CD4-positive, alpha-beta T cell treated with Interleukin-17A for 1 hour (primary cell): ENCODE results near the gene TP63.
"Not testable (repeated sequence)": the region's sequence is repeated elsewhere in the genome, so short reads cannot be mapped to it uniquely, and the experiment has no call there.

ENCODE experiments used
- DNase-seq: peaks from one replicate; pipeline ENCODE4 v3.0.0-alpha.2; 2020

The TP63 gene

DNA sequence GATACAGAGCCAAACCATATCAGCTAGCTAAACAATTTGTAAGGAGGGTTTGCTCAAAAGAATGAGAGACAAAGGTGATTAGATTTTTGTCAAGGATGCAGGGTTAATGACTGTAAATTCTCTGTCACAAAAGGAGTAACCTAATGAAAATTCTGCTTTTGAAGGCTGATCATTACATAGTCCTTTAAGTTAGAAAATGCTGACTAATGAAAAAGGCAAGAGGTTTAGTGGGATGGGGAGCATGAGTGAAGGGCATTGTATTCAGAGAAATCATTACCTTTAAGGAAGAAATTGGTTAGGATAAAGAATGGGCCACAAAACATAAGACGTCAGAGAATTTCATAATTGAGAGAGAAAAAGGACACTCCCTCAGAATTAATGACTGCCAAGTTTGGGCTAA is 97.7 kb downstream of the TP63 start:
- no peak for DNase-seq

DNA sequence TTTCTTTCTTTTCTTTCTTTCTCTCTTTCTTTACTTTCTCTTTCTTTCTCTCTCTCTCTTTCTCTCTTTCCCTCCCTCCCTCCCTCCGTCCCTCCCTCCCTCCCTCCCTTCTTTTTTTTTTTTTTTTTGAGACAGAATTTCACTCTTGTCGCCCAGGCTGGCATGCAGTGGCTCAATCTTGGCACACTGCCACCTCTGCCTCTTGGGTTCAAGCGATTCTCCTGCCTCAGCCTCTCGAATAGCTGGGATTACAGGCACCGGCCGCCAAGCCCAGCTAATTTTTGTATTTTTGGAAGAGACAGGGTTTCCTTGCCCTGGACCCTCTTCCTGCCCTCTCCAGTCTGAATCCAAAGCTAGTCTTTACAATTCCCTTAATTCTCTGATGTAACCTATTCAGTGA is 102.9 kb downstream of the TP63 start:
- DNase-seq: no peak

DNA sequence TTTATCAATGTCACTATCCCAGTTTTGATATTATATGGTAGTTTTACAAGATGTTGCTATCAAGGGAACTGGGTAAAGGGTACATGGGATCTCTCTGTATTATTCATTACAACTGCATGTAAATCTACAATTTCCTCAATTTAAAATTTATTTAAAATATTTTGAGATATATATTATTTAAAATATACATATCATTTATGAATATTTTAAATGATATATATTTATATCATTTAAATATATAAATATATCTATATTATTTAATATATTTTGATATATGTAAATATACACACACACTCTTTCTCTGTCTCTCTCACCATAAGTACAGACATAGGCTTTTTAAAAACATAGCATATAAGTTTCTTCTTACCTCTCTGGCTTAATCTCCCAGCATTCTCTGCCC is 104.7 kb downstream of the TP63 start:
- no peak for DNase-seq

DNA sequence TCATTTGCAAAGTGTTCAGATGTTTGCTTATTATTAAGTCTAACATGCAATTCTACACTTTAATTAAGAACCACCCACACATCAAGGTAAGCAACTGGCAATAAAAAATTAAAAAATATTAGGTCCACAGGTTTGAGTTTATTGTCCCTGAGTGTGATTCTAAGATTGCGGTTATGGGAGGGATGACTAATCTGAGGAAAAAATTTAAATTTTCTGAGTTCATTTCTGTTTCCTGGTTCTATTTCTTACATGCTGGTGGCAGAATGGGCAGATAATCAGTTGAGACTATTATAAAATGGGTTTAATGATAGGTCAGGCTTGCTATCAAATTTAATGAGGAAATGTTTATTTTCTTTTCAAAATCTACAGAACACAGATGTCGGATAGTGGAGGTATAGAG is 105.9 kb downstream of the TP63 start:
- no peak for DNase-seq

DNA sequence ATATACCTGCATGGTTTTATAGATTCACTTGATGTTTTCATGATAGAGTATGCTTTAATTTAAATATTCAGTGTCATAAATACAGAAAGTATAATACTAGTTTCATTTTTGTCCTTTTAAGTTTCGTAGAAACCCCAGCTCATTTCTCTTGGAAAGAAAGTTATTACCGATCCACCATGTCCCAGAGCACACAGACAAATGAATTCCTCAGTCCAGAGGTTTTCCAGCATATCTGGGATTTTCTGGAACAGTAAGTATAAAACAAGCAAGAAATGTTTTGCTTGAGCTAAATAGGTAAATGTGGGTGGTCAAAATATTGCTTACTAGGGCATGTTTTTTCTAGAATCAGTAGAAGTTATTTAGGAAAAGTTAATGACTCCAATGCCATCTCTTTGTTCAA is 106.4 kb downstream of the TP63 start:
- no peak for DNase-seq

DNA sequence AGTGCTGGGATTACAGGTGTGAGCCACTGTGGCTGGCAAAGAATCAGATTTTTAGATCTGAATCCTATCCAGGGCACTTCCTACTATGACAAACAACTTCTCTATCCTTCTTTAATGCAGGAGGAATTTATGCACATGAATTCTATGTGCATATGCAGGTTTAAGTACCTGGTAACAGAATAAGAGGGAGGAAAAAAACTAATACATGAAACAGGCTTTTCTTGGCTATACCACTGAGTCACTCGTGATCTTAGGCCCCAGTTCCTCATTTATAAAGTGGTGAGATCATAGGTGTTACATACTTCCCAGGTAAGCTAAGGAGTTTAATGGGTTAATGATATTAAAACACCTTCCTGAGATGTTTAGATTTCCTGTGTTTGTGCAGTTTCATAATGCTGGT is 108.2 kb downstream of the TP63 start:
- no peak for DNase-seq

DNA sequence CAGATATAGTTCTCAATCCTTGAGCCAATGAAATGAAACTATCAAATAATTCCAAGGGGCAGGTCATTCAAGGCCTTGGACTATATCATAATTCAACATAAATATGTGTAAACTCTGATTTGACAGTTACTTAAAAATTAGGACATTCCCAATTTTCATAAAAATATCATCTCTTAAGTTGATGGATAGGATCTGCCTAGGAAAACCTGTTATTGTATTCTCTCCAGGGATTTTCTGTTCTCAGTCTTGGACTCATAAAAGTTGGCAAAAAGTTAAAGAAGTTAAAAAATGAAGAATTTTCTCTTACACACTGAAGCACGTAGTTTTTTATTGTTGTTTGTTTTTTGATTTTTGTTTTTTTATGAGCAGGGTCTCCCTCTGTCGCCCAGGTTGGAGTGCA is 109.0 kb downstream of the TP63 start:
- no peak for DNase-seq

DNA sequence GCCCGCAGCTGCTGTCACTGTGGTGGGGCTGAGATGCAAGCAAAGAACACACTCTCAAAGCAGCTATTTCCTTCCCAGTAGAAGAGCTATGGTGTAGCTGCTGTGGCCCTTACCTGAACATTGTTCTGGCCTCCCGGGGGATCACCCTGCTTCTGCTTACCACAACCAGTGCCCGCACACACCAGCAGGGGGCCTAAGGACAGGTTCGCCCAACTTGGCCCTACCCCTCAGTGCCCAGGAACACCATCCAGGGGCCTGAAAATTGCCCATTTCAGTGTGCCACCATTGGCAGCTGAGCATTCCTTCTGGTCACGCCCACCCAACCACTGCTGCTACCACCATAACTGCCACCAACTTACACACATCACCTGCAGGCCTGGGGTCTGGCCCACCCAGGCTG is 113.0 kb downstream of the TP63 start:
- no peak for DNase-seq

DNA sequence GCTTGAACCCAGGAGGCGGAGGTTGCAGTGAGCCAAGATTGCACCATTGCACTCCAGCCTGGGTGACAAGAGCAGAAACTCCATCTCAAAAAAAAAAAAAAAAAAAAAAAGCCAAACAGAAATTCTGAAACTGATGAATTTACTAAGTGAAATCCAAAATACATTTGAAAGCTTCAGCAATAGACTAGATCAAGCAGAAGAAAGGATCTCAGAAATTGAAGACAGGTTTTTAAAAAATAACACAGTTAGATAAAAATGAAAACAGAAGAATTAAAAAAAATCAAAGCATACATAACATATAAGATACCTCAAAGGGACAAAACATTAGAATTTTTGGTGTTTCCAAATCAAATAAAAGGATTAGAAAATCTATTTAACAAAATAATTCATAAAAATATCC is 114.4 kb downstream of the TP63 start:
- DNase-seq: no peak

DNA sequence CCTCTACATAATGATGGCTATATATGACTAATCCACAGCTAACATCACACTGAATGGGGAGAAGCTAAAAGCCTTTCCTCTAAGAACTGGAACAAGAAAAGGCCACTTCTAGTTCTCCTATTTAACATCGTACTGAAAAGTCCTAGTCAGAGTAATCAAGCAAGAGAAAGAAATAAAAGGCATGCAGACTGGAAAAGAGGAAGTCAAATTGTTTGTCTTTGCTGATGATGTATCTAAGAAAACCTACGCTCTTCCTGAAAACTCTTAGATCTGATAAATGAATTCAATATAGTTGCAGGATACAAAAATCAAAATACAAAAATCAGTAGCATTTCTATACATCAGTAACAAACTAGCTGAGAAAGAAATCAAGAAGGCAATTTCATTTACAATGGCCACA is 116.9 kb downstream of the TP63 start:
- no peak for DNase-seq

DNA sequence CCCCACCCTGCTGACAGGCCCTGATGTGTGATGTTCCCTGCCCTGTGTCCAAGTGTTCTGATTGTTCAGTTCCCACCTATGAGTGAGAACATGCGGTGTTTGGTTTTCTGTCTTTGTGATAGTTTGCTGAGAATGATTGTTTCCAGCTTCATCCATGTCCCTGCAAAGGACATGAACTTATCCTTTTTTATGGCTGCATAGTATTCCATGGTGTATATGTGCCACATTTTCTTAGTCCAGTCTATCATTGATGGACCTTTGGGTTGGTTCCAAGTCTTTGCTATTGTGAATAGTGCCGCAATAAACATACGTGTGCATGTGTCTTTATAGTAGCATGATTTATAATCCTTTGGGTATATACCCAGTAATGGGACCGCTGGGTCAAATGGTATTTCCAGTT is 119.8 kb downstream of the TP63 start:
- DNase-seq: not testable (repeated sequence)

DNA sequence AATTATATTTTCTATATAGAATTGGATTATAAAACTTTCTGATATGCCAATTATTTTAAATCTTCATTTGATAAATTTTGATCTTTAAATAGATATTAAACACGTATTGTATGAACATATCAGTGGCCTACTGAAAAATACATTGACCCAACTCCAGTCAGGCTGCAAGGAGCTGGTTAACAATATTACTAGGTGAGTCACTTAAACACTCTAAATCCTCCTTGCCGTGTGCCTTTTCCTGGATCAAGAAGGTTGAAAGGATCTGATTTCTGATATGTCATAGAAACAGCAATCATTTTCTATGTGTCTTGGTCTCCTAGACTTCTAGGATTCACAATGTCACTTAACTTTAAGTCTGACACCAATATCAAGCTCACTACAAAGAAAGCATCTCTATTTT is 123.2 kb downstream of the TP63 start:
- DNase-seq: no peak

DNA sequence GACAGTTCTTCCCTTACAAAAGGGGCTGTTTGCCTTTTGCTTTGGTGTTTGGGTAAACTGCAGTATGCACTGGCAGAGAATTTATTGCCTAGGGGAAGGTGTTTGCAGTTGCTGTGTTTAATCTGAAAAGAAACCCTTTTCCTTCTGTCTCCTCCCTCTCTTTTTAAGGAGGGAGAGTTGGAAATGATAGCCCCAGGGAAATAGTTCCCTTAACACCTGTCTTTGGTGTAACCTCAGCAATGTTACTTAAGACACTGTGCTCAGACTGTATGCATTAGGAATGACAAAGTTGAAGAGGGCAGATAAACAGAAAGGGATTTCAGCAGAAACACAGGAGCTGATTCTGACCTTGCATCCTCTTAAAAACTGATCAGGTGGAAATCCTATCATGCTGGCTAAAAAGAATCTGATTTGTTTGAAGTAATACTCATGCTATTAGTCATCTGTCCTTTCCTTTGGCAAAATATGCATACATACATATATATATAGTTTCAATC is 125.4 kb downstream of the TP63 start:
- DNase-seq: no peak

DNA sequence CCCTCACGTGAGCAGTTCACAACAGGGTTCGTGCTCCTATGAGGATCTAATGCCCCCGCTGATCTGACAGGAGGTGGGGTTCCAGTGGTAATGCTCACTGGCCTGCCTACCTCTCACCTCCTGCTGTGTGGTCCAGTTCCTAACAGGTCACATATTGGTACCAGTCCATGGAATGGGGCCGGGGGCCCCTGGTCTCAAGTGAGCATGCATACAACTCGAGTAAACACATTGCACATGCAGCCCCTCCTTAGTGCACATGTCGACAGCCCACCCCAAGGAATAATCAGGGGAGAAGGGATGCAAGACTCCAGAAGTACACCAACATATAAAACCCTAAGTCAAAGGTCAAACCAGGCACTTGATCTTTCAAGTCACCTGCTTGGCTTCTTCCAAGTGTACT is 127.0 kb downstream of the TP63 start:
- no peak for DNase-seq

DNA sequence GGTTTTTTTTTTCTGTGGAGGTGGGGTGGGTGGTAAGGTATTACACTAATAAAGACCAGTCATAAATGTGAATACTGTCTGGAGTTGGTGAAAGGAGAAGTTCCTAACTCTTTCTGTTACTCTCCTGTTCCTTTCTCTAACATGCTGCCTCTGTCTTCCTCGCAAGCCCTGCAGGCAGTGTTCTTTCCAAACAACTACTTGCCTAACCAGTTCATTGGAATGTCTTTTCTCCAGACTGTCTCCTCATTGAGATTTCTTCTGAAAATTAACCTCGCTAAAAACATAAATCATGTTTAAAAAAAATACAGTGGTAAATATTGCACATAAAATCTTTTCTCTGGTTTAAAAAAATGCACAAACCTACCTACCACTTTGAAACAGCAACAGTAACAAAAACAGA is 135.2 kb downstream of the TP63 start:
- no peak for DNase-seq

DNA sequence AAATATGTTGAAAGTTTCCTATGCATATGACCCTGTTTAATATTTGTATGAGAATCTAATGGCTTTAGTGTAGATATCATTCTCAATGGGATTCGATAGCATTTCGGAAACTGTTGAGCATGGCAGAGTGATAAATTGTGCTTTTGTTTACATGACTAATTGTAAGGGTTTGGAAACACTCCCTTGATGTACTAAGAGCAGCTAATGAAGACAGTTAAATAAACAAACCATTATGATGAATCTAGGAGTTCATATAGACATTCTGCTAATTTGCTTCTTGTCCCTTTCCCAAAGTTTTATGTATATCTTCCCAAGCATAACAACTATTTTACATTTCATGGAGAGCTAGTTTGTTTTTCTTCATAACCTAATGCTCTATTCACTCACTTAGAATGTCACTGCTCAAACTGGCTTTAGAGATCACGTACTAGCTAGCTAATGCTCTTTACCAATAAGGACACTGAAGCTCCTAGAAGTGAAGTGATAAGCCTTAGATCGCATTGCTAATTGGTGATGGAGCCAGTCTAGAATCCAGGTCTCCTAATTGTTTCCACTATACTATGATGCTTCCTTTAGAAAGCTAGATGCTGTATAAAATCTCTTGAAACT is 140.8 kb downstream of the TP63 start:
- DNase-seq: no peak

DNA sequence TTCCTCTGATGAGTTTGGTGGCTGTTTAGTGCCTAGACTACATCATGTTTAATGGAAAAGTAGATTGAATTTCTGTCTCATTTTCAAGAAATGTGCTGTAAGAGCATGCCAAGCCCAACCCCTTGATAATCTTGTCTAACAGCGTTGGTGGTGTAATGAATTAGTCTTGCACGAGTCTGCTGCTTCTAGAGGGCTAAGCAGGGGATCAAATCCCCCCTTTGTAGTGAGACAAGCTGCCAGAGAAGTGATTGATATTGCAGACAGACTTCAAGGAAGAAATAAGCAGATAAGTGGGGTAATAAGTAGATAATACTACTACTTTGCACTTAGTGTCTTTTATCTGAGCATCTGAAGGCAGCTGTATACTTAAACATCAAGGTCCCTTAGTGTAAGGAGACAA is 141.4 kb downstream of the TP63 start:
- DNase-seq: no peak

DNA sequence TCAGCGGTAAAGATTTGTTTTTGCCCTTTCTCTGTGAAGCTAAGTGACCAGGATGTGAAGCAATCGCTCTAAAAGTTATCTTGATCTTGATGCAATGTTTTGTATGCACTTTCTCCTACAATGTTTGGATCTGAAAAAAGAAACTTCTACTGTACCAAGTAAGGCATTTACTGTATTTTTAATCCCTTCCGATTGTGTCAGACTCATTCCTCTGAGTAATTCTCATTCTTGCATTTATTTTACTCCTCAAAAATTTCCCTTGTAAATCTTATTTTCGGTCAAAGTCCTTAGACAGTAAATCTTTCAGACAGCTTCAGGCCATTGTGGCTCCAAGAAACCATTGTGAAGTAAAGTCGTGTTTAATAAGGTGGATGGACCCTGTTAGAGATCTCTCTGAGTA is 141.9 kb downstream of the TP63 start:
- no peak for DNase-seq

DNA sequence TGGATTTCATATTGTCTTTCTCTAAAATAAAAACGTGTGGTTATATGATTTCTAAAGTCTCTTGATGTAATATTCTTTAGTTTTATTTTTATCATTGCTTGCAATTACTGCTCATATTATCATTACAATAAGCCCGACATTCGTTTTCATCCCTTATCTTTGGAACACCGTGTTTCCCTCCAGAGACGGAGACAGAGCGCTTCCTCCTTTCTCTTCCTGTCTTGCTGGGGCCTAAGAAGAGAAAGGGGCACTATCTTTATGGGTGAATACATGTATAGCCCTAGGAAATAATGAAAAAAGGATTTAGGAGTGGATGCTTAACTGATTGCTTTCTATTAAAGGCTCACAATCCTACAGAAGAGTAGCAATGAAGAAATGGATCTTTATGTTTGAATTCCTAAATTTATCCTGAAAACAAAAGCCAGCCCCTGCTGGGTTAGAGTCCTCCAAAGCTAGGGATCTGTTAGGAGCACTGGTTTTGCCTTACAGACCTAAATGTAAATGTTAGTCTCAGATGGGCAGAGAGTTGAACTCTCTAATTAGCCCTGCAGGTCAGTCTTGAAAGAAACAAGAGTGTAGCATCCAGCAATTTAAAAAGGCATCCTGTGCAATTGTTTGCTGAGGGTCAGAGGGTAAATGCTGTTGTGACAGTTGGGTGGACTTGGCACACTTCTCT is 145.1 kb downstream of the TP63 start:
- DNase-seq: no peak

DNA sequence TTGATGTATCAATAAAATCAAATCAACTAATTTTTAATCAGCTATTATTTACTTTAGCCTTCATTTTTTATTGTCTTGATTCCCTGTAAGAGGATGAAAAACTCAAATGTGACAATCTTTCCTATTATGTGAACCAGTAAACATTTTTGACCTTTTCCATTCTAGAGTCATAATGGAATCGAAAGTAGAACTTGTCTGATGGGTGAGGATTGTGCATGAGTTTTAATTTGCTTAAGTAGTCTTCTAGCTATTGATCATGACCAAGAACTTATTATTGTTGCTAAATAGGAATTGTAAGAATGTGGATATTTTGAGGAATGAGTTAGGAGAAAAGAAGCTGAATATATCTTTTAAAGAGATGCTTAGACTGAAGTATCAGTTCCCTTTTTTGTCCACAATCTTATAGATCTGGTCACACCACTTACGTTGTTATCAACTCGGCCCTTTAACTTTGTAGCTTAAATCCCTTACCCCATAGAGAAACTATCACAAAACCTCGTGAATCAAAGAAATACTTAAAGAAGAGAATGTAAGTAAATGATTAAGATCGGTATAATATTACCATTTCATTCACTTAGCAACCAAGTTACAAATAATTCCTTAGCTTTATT is 147.3 kb downstream of the TP63 start:
- no peak for DNase-seq

DNA sequence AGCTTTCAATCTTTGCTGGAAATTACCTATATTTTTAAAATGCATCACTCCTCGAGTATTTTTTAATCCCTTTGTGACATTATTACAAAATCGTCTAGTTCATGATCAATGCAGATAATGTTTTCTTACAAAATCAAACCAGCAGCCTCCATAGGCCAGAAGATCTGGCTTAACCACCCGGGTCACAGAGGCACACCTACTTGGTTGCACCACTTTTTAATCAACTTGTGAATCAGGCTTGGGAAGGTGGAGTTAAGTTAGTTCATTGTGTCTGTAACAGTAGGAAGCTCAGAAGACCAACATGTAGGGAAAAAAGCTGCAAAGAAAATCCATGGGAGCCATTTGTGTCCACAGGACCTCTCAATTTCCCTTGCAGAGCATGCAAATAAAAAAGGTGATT is 148.0 kb downstream of the TP63 start:
- DNase-seq: no peak

DNA sequence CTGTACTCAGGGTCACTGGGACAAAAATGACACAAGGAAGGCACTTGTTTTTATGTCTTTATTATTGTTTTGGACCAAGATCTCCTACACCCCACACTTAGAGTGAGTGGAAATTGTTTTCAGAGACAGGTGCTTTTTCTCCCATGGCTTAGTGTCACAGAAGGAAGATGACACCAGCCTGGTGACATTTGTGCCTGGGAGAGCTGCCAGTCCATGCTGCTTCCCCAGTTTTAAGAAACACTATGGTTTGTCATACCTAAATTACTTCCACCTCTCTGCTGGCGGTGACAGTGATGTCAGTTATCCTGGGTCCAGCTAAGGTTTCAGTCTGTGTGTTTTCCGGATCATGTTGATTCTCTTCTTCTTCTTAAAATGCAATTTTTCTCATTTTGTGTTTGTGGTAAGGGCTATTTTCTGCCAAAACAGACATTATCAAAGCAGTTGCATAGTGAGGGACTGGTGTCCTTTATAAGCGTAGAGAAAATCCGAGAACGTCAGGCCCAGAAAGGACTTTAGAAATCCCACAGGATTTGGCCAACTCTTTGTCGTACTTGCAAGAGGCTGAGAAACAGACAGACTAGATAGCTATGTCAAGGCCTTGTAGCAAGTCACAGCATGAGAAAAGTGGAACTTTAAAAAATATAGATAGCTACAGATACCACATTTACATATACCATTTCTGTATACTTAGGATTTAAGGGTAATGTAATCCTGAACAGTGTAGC is 149.5 kb downstream of the TP63 start:
- no peak for DNase-seq

DNA sequence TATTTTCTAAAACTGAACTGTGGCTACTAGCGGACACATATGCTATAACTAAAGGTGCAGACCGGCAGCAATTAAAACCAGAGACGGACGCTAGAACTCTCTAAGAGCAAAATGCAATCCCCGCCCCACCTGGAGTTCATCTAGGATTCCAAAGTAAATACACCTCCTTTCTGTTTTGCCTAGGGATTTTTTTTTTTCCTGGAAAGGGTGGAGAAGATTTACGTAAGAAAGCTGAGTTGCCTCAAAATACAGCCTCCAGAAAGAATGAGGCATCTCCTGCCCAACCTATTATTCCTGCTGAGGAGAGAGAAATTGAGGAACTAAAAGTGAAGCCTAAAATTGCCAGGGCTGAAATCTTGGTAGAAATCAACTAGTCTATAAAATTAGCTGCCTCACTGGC is 150.2 kb downstream of the TP63 start:
- DNase-seq: no peak

DNA sequence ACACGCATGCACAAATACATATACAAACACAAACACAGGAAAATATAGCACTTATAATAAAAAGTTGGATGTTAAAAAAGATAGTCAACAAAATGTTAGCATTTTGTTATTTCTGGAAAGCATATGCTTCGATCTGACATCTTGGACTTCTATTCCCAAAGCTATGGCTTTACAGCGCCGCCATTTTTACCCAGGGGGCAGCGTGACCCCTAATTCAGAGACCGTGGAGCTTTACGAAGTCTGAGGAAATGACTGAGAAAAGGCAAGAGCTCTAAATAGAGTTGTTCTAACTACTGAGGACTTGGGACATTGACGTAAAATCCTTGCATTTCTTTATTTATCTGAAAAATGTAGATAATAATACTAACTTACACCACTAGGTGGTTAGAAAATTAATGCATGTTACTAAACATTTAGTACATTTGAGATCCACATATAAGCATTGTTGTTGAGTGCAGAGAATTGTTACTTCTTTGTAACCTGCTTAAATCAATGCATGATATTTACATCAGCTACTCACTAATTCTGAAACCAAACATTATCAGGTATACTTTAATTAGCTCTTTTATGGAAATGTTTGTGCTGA is 155.4 kb downstream of the TP63 start:
- no peak for DNase-seq
